ENCODE data around the gene RANBP3.

DNA sequence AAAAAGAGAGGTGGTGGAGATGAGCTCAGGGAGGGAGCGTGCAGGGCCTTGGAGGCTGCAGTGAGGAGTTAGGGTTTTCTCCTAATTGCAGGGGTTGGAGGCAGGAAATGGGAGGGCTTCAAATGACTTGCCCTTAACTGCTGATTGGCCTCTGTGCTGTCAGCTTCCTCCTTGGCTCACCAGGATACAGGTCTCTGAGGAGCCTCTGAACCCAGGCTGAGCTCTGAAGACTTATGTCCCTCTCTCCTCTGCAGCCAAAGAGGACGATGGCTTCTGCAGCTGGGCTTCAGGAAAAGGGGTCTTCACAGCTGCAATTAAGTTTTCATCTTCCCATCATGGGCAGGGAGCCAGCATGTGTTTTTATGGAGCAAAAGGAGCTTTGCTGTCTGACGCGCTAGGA is 6.7 kb upstream of the RANBP3 start:
- TF ChIP-seq POLR2A (IDR thresholded peaks at IDR 0.05), result no peak
- TF ChIP-seq CTCF (IDR thresholded peaks at IDR 0.05), result no peak
- no peak for TF ChIP-seq EP300 (IDR thresholded peaks at IDR 0.05)
- TF ChIP-seq POLR2AphosphoS5 (IDR thresholded peaks at IDR 0.05), result no peak
